Choroid plexus epithelial cell (primary cell): Measurements from ENCODE around the gene TNIP1.

Experiments
- DNase-seq: peaks from one replicate; pipeline ENCODE4 v3.0.0-alpha.2; 2010; ENCODE audit warnings: low read depth
- H3K4me3 ChIP-seq: 2 replicates; pipeline ENCODE4 v1.5.1; 2011; ENCODE audit warnings: low read depth, mild to moderate bottlenecking, control low read depth, low read length, moderate library complexity
- TF ChIP-seq, protein P1 (sequence below): conservative IDR thresholded peaks from 2 replicates; pipeline ENCODE4 v1.5.1; 2011; ENCODE audit warnings: low read depth, mild to moderate bottlenecking, control low read depth, inconsistent platforms, low read length, moderate library complexity

TNIP1 gene

DNA sequence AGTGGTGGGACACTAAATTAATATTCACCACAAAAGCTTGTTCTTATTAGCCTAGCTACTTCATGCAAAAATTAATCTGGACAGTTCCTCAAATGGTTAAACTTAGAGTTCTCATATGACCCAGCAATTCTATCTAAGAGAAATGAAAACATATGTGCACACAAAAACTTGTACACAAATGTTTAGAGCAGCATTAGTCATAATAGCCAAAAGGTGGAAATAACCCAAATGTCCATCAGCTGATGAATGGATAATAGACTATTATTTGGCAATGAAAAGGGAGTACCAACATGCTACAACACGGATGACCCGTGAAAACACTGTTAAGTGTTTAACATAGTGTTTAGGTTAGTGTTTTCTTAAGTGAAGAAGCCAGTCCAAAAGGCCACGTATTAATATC is 32.8 kb upstream of the TNIP1 start:
- H3K4me3 ChIP-seq, result no peak overlapping the region
- DNase-seq, result no peak
- TF ChIP-seq, protein P1, sequence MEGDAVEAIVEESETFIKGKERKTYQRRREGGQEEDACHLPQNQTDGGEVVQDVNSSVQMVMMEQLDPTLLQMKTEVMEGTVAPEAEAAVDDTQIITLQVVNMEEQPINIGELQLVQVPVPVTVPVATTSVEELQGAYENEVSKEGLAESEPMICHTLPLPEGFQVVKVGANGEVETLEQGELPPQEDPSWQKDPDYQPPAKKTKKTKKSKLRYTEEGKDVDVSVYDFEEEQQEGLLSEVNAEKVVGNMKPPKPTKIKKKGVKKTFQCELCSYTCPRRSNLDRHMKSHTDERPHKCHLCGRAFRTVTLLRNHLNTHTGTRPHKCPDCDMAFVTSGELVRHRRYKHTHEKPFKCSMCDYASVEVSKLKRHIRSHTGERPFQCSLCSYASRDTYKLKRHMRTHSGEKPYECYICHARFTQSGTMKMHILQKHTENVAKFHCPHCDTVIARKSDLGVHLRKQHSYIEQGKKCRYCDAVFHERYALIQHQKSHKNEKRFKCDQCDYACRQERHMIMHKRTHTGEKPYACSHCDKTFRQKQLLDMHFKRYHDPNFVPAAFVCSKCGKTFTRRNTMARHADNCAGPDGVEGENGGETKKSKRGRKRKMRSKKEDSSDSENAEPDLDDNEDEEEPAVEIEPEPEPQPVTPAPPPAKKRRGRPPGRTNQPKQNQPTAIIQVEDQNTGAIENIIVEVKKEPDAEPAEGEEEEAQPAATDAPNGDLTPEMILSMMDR, result no peak

GRCh38 chr5:151110992-151111391 is 30.2 kb upstream of the TNIP1 start:
- DNase-seq, result no peak
- no peak overlapping the region for H3K4me3 ChIP-seq
- TF ChIP-seq, protein P1, result no peak

GRCh38 chr5:151110122-151110681 is 29.4 kb upstream of the TNIP1 start:
- no peak overlapping the region for H3K4me3 ChIP-seq
- no peak for DNase-seq
- TF ChIP-seq, protein P1, result no peak

DNA sequence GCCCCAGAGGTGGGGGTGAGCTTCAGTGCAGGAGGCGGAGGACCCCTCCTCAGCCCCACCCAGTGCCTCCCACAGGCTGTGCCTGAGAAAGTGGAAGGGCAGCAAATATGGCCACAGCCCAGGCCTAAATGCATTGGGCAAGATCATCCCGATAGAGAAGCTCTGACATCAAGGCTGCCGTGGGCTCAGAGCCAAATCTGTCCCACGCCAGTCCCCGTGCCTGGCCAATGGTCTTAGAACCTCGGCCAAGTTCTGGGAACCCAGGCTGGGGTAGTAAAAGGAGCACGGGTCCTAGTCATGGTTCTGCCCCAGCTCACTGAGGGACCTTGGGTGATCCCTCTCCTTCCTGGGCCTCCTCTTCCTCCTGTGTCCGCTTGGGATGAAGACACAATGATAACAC is 27.7 kb upstream of the TNIP1 start:
- TF ChIP-seq, protein P1, result no peak
- DNase-seq, result no peak
- no peak overlapping the region for H3K4me3 ChIP-seq

DNA sequence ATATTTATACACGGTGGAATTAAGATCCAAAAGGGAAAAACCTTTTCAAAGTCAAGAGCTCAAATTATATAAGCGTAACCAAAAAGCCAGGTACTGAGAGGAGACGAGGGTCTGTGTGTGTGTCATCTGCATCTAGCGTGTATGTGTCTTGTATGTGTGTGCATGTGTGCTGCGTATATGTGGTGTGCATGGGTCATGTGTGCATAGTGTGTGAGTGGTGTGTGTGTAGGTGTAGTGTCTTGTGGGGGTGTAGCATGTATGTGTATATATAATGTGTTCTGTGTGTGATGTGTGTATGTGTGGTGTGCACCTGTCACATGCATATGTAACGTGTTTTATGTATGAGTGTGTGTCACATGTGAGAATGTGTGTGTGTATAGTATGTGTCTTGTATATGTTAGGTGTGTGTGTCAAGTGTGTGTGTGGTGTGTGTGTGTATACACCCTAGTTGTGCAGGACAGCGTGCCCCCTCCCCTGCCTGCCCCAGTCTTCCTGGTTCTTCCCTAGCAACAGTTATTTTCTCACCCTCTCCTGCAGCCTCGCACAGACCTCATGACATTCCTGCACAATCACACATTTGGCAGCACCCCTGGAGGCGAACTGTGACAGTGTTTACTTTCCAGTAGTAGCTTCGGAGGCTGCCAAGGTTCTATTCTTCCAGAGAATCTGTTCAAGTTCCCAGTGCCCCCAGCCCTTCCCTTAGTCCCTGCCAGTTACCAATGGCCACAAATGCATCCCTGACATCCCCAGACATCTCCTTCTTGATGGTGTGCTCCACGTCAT is 27.1 kb upstream of the TNIP1 start:
- no peak overlapping the region for H3K4me3 ChIP-seq
- TF ChIP-seq, protein P1, result peak; percentile 15
- peak; percentile 63 for DNase-seq

DNA sequence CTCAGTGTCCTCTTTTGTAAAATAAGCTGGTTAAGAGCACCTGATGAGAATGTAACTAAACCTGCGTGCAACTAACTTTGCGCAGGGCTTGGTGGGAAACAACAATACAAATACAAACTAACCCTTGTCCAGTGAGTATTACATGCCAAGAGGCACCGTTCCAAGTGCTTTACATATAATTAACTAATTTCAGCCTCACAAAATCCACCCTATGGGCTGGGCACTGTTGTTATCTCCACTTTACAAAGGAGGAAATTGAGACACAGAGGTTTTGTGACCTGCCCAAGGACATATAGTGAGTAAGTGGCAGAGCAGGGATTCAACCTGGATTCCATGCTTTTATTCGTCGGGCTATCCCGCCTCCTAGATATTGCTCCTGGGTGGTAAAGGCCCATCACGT is 26.2 kb upstream of the TNIP1 start:
- no peak for DNase-seq
- TF ChIP-seq, protein P1, result no peak

GRCh38 chr5:151106509-151106908 is 25.7 kb upstream of the TNIP1 start:
- TF ChIP-seq, protein P1, result no peak
- no peak overlapping the region for H3K4me3 ChIP-seq

More for the DNA sequence above, 26.2 kb upstream of the TNIP1 start:
- no peak overlapping the region for H3K4me3 ChIP-seq

More at GRCh38 chr5:151106509-151106908, 25.7 kb upstream of the TNIP1 start:
- DNase-seq, result no peak
